NCI-H128 (cell line): ENCODE data around the gene ARHGAP8.

ENCODE experiments used
- DNase-seq: peaks from one replicate; lab custom pipeline; 2025; ENCODE audit not compliant: unreplicated experiment; lab: John Stamatoyannopoulos, UW

Gene ARHGAP8

GRCh38 chr22:44906248-44906936, 154.0 kb downstream of the ARHGAP8 start:
- DNase-seq, result no peak

GRCh38 chr22:44906999-44907644, 154.7 kb downstream of the ARHGAP8 start:
- DNase-seq, result no peak

- no peak for DNase-seq
Observed at GRCh38 chr22:44907765-44908737, 155.7 kb downstream of the ARHGAP8 start.

- no peak for DNase-seq
Observed at GRCh38 chr22:44909241-44909640, 156.9 kb downstream of the ARHGAP8 start.
